ENCODE measurements around the gene HOXC12.

- TF ChIP-seq, protein P1, sequence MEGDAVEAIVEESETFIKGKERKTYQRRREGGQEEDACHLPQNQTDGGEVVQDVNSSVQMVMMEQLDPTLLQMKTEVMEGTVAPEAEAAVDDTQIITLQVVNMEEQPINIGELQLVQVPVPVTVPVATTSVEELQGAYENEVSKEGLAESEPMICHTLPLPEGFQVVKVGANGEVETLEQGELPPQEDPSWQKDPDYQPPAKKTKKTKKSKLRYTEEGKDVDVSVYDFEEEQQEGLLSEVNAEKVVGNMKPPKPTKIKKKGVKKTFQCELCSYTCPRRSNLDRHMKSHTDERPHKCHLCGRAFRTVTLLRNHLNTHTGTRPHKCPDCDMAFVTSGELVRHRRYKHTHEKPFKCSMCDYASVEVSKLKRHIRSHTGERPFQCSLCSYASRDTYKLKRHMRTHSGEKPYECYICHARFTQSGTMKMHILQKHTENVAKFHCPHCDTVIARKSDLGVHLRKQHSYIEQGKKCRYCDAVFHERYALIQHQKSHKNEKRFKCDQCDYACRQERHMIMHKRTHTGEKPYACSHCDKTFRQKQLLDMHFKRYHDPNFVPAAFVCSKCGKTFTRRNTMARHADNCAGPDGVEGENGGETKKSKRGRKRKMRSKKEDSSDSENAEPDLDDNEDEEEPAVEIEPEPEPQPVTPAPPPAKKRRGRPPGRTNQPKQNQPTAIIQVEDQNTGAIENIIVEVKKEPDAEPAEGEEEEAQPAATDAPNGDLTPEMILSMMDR (IDR thresholded peaks at IDR 0.05; ENCODE audit: control extremely low read depth in 1 of 3, insufficient read depth in 1 of 3, low read depth in 1 of 3, low read length in 3 of 3), result no peak
- TF ChIP-seq POLR2A (IDR thresholded peaks at IDR 0.05; ENCODE audit: control extremely low read depth in 1 of 2, low read depth in 2 of 2, low read length in 2 of 2) (no peak), SP1 (IDR thresholded peaks at IDR 0.05; ENCODE audit: low read depth, low read length) (no peak), KDM1A (IDR thresholded peaks at IDR 0.05; ENCODE audit: borderline replicate concordance, low read length) (no peak), SIX5 (IDR thresholded peaks at IDR 0.05; ENCODE audit: low read depth, low read length) (no peak), CHD7 (IDR thresholded peaks at IDR 0.05; ENCODE audit: insufficient replicate concordance, low read length) (no peak), EZH2 (IDR thresholded peaks at IDR 0.05; ENCODE audit: low read depth, low read length, severe bottlenecking) (no peak)
- TF ChIP-seq, protein P2, sequence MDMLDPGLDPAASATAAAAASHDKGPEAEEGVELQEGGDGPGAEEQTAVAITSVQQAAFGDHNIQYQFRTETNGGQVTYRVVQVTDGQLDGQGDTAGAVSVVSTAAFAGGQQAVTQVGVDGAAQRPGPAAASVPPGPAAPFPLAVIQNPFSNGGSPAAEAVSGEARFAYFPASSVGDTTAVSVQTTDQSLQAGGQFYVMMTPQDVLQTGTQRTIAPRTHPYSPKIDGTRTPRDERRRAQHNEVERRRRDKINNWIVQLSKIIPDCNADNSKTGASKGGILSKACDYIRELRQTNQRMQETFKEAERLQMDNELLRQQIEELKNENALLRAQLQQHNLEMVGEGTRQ (IDR thresholded peaks at IDR 0.05; ENCODE audit: low read length), result no peak
These were observed 50.8 kb downstream of the HOXC12 start for GRCh38 chr12:54005531-54005852.

Measured in H1 (cell line).